Putamen (tissue), 1 donor: ENCODE results near the gene ZNF485.
"Not testable (repeated sequence)": the region's sequence is repeated elsewhere in the genome, so short reads cannot be mapped to it uniquely, and the experiment has no call there.

Source experiments
- DNase-seq: peaks from one replicate; pipeline ENCODE4 v3.0.0-alpha.2; 2016; ENCODE audit warnings: low spot score

Gene ZNF485

GRCh38 chr10:43606323-43607198 lies at the start of gene ZNF485:
ZNF485 (plus strand) TSS chr10:43606438; CDS start chr10:43607051, 613 bp downstream.
- DNase-seq, result peak; percentile 74

GRCh38 chr10:43557214-43557613 lies 49.0 kb upstream of the ZNF485 start:
- DNase-seq, result no peak

GRCh38 chr10:43569681-43570080 lies 36.6 kb upstream of the ZNF485 start:
- no peak for DNase-seq

DNA sequence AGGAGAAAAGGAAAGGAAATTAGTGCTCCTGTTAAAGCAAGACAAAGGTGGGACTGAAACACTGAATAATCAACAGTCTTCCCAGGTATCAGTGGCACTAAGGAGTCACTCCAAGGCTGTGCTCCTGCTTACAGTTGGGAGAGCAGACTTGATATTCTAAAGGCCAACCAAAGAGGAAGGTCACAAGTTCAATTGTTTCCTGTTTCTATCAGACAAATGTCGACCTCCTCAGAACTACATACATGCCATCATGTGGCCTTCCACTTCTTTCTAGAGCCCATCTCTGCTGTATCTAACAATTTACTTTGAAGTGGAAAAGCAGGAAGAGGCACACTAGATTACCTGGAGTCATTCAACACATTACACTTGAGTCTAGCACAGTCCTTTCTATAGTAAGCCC lies 35.3 kb upstream of the ZNF485 start:
- DNase-seq, result no peak

DNA sequence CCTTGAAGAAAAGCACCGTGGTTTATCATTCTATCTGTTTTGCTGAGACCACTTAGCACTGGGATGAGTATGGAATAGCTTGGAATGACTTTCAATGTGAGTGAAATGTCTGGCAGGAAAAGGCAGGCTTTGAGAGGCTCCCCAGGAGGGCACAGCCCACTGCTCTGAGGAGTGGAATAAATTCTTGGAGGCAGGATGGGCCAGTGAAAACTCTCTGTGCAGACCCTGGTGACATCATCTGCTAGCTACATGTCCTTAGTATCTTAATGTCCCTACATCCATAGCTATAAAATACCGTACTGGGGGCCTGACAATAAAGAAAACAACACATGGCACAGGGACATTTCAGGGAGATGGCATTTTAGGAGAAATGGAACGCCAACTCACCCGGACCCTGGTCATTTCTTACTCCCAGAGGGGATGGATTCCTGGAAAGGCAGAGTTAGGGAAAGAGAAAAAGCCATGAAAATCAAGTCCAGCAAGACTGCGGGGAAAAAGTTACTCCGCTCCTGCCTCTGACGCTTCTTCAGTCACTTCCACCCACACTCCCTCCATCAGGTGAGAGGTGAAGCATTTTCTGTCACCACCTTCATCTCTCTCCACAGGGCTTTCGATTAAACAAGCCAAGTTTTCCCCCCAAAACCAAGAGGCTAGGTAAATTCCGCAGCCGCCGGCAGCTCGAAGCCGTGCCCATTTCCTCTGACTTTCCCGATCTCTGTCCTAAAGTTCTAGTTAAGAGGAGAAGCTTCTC lies 32.8 kb upstream of the ZNF485 start:
- DNase-seq, result no peak

GRCh38 chr10:43574001-43574892 lies 32.0 kb upstream of the ZNF485 start, which contains the start of gene ZNF239:
ZNF239 (minus strand) TSS chr10:43574616; CDS start chr10:43558079, 16,537 bp downstream.
- DNase-seq, result peak; percentile 87

- DNase-seq, result no peak
Observed at GRCh38 chr10:43574906-43575305, 31.3 kb upstream of the ZNF485 start.

DNA sequence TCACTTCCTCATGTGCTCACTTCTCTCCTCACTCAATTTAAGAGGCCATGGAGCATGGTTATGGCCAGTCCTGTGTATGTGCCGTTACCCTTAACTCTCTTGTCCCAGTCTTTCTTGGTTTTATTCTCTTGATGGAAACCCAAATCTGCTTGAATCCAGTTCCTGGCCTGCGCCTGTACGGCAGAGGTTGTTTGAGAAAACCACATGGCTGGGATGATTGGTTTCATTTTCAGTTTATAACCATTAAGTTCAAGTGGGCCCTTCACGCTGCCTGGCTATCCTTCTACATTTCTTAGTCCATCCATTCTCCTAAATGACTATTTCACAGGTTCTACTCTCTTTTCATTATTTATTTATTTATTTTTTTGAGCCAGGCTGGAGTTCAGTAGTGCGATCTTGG lies 30.2 kb upstream of the ZNF485 start:
- no peak for DNase-seq

GRCh38 chr10:43576580-43576979 lies 29.7 kb upstream of the ZNF485 start:
- DNase-seq, result no peak

- no peak for DNase-seq
Observed at GRCh38 chr10:43584051-43584450, 22.2 kb upstream of the ZNF485 start.

DNA sequence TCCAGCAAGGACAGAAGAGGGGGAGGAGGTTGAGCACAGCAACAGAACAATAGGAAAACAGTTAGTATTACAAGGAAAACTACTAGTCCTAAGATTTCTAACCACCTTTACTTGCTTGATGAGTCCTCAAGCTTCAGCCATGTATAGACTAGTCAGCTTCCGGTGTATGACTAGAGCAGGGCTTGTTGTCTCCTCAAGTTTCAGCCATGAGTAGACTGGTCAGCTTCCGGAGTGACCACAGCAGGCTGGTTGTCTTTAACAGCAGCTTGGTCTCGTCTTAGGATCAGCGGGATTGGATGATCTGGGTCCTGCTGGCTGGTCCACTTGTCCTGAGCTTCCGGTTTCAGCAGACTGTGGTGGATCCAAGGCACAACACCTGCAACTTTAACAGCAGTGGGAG lies 21.2 kb upstream of the ZNF485 start:
- DNase-seq, result no peak

DNA sequence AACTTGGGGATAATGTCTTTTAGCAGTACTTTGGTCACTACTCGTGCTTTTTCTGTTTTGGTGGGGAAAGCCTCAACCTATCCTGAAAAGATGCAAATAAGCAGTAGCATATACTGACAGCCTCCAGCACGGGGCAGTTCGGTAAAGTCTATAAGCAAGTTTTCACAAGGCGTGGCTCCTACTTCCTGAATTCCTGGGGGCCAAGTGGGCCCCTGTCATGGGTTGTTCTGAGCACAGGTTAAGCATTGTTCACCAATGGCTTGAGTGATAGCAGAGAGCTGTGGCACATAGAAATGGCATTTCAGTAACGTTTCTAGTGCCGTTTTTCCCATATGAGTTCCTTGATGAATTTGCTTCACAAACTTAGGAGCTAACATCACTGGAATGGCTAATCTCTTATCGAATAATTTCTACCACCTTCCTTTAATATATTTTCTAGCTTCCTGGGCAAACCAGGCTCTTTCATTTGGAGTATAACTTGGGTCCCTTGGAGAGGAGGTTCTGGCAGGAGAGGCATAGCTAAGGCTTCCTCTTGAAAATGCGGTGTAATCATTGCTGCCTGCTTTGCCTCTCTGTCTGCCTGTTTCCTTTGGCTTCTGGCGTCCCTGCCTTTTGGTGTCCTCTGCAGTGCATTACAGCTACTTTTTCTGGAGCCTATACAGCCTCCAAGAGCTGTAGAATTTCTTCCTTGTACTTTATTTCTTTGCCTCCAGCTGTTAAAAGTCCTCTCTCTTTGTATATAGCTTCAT lies 20.1 kb upstream of the ZNF485 start:
- DNase-seq, result no peak

- DNase-seq, result not testable (repeated sequence)
Observed at GRCh38 chr10:43586730-43587115, 19.5 kb upstream of the ZNF485 start.

DNA sequence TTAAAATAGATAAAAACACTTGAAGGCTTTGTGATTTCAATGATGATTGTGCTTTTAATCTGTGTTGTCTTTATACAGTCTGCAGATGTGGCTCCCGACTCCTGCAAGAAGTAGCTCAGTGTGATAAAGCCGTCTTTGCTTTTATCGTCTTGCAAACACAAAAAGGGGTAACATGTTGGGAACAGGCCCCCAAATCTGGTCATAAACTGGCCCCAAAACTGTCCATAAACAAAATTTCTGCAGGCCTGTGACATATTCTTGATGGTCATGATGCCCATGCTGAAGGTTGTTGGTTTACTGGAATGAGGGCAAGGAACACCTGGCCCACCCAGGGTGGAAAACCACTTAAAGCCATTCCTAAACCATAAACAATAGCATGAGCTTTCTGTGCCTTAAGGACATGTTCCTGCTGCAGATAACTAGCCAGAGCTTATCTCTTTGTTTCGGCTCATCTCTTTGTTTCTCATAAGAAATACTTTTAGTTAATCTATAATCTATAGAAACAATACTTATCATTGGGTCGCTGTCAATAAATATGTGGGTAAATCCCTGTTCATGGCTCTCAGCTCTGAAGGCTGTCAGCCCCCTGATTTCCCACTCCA lies 14.8 kb upstream of the ZNF485 start:
- DNase-seq, result no peak

GRCh38 chr10:43594944-43595589 lies 11.2 kb upstream of the ZNF485 start:
- no peak for DNase-seq

- DNase-seq, result no peak
Observed at GRCh38 chr10:43595739-43596298, 10.4 kb upstream of the ZNF485 start.

DNA sequence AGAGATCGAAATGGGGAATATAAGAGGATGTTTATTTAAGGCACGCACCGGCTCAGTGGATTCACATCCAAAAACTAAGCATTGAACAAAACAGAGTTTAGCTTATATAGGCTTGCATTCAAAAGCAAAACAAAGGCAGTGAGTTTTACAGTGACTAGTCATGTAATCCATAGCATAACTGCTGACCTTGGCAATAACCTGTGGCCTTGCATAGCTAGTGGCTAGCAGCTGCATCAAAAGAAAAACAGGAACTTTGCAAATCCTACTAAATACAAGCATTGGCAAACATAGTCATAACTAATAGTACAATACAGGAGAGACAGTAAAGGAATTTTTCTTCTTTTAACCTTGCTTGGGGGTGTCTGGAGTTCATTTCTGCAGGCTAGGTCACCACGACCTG lies 9.7 kb upstream of the ZNF485 start:
- DNase-seq, result no peak

DNA sequence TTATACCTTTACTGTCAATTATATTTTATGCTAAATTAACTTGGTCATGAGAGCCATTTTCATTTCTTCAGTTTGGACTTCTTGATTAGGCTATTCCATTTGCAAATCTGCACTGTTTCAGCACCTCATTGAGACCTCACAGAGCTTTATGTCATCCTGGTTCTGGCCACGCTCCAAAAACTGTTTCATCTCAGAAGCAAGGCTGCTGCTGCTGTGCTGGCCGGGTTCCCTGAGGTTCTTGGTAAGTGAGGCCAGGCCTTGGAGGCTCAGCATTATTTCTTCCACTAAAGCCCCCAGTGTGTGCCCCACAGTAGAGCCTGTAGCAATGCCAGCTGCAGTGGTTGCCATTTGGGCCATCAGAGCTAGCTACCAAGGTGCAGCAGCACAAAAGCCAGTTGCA lies 7.8 kb upstream of the ZNF485 start:
- no peak for DNase-seq

GRCh38 chr10:43599333-43599732 lies 6.9 kb upstream of the ZNF485 start:
- DNase-seq, result no peak

GRCh38 chr10:43601576-43601975 lies 4.7 kb upstream of the ZNF485 start:
- DNase-seq, result not testable (repeated sequence)
